Medulla oblongata (tissue), 1 donor: ENCODE results near the gene ZNF816.
"Not testable (repeated sequence)": the region's sequence is repeated elsewhere in the genome, so short reads cannot be mapped to it uniquely, and the experiment has no call there.

ENCODE experiments used
- DNase-seq: peaks from one replicate; pipeline ENCODE4 v3.0.0-alpha.2; 2015; ENCODE audit errors: extremely low spot score

Gene ZNF816

GRCh38 chr19:52962394-52963246, at the start of gene ZNF816:
Gene ZNF816, minus strand, starts transcription at chr19:52962881. Its CDS starts 6,792 bp downstream, at chr19:52956089.
- DNase-seq, result peak; percentile 92

GRCh38 chr19:53012006-53012405, 49.3 kb upstream of the ZNF816 start:
- DNase-seq, result no peak

- no peak for DNase-seq
Measured at GRCh38 chr19:53010494-53010893, 47.8 kb upstream of the ZNF816 start.

- DNase-seq, result no peak
Measured at GRCh38 chr19:53008061-53008778, 45.5 kb upstream of the ZNF816 start.

- DNase-seq, result no peak
Measured at GRCh38 chr19:53007606-53008005, 44.9 kb upstream of the ZNF816 start.

GRCh38 chr19:53007200-53007599, 44.5 kb upstream of the ZNF816 start:
- no peak for DNase-seq

GRCh38 chr19:53004242-53004641, 41.6 kb upstream of the ZNF816 start:
- no peak for DNase-seq

GRCh38 chr19:53002479-53002878, 39.8 kb upstream of the ZNF816 start:
- no peak for DNase-seq

- DNase-seq, result no peak
Measured at GRCh38 chr19:52997975-52998374, 35.3 kb upstream of the ZNF816 start.

GRCh38 chr19:52995711-52996110, 33.0 kb upstream of the ZNF816 start:
- DNase-seq, result no peak

- DNase-seq, result peak; percentile 58
Measured at GRCh38 chr19:52993342-52994178, 30.9 kb upstream of the ZNF816 start.

GRCh38 chr19:52992109-52993004, 29.7 kb upstream of the ZNF816 start:
- DNase-seq, result no peak

- no peak for DNase-seq
Measured at GRCh38 chr19:52991484-52991883, 28.8 kb upstream of the ZNF816 start.

GRCh38 chr19:52990759-52991418, 28.2 kb upstream of the ZNF816 start:
- DNase-seq, result no peak

- DNase-seq, result no peak
Measured at GRCh38 chr19:52988506-52988905, 25.8 kb upstream of the ZNF816 start.

- DNase-seq, result no peak
Measured at GRCh38 chr19:52987221-52987620, 24.5 kb upstream of the ZNF816 start.

- not testable (repeated sequence) for DNase-seq
Measured at GRCh38 chr19:52983167-52983566, 20.5 kb upstream of the ZNF816 start.

GRCh38 chr19:52981329-52981728, 18.6 kb upstream of the ZNF816 start:
- DNase-seq, result no peak

GRCh38 chr19:52967772-52968171, 5.1 kb upstream of the ZNF816 start:
- DNase-seq, result no peak

- peak; percentile 20 for DNase-seq
Measured at GRCh38 chr19:52963247-52963618, 552 bp upstream of the ZNF816 start.

GRCh38 chr19:52961981-52962380, 700 bp downstream of the ZNF816 start:
- no peak for DNase-seq
